ENCODE results near the gene RASA3. TPM values are rescaled to one million over a fixed set of nuclear protein-coding genes. Genes with fewer than 3 reads are reported as not detected.

RASA3 gene
- total RNA-seq, 1 donor from 2014 or later: 41.1 TPM

DNA sequence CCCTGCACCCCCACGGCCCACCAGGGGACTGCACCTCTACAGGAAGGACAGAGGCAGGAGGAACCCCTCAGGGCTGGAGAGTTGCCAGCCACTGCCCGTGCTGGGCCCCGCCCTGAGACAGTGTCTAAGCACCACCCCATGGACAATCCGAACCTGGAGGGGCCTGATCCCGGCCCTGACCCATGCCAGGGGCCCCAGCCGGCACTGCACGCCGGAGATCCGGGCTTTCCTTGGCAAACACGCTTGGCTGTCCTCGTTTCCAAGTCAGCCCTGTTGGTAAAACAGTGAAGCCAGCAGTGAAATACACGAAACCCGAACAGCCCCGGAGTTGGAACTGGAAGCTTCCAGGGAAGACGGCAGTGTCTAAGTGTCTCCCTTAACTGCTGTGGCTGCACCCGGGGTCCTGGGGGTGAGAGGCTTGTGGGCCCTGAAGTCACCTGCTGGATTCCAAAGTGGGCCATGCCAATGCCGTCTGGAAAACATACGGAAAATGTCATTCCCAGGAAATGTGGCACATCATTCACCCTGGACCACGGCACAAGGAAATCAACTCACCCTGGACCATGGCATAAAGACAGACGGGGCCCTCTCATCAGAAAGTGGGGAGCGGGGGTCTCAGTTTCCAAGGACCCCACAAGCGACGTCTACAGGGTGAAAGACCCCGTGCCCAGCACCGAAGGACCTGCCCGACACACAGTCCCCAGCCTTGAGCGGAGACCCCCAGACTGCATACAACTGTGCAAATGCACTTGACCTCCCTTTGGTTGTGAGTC, 30.9 kb downstream of the RASA3 start:
- Histone ChIP-seq H3K4me1 (ENCODE audit: insufficient read depth, low read length) (peaks cover 44% of the 10 kb centered on the region), H3K36me3 (ENCODE audit: insufficient read depth, low read length) (no peaks in the 10 kb centered on the region), H3K9ac (ENCODE audit: low read length) (no peak overlapping the region), H3K4me2 (ENCODE audit: low read length) (no peak overlapping the region), H3K27ac (ENCODE audit: low read depth, low read length) (peak overlapping the region; percentile 42), H2AFZ (ENCODE audit: low read depth, low read length) (no peak overlapping the region), H3K27me3 (ENCODE audit: insufficient read depth, low read length) (no peaks in the 10 kb centered on the region), H3K9me3 (ENCODE audit: insufficient read depth, low read depth, low read length) (no peaks in the 10 kb centered on the region), H4K20me1 (ENCODE audit: insufficient read depth, low read length) (peaks cover 79% of the 10 kb centered on the region), H3K4me3 (ENCODE audit: insufficient read depth, low read depth, low read length) (no peak overlapping the region), H3K79me2 (ENCODE audit: insufficient read depth, low read length) (peaks cover 88% of the 10 kb centered on the region)
- H3K36me3 Mint-ChIP-seq (ENCODE audit: low read depth, unreplicated experiment): peaks cover 3% of the 10 kb centered on the region
- peaks cover 2% of the 10 kb centered on the region for H3K9me3 Mint-ChIP-seq (ENCODE audit: unreplicated experiment)
- FAIRE-seq (no peak), DNase-seq (ENCODE audit: low read depth) (no peak)
- no peak overlapping the region for H3K4me3 Mint-ChIP-seq (ENCODE audit: unreplicated experiment)
- peaks cover 37% of the 10 kb centered on the region for H3K4me1 Mint-ChIP-seq (ENCODE audit: low read depth, unreplicated experiment)
- H3K27me3 Mint-ChIP-seq (ENCODE audit: low read depth, unreplicated experiment): no peaks in the 10 kb centered on the region
- TF ChIP-seq, protein P1, sequence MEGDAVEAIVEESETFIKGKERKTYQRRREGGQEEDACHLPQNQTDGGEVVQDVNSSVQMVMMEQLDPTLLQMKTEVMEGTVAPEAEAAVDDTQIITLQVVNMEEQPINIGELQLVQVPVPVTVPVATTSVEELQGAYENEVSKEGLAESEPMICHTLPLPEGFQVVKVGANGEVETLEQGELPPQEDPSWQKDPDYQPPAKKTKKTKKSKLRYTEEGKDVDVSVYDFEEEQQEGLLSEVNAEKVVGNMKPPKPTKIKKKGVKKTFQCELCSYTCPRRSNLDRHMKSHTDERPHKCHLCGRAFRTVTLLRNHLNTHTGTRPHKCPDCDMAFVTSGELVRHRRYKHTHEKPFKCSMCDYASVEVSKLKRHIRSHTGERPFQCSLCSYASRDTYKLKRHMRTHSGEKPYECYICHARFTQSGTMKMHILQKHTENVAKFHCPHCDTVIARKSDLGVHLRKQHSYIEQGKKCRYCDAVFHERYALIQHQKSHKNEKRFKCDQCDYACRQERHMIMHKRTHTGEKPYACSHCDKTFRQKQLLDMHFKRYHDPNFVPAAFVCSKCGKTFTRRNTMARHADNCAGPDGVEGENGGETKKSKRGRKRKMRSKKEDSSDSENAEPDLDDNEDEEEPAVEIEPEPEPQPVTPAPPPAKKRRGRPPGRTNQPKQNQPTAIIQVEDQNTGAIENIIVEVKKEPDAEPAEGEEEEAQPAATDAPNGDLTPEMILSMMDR (IDR thresholded peaks at IDR 0.05; ENCODE audit: insufficient read depth, low read depth, low read length): no peak
- no peak for TF ChIP-seq EZH2 (IDR thresholded peaks at IDR 0.05; ENCODE audit: insufficient read depth, low read length)
- H3K27ac Mint-ChIP-seq (ENCODE audit: unreplicated experiment): no peak overlapping the region

DNA sequence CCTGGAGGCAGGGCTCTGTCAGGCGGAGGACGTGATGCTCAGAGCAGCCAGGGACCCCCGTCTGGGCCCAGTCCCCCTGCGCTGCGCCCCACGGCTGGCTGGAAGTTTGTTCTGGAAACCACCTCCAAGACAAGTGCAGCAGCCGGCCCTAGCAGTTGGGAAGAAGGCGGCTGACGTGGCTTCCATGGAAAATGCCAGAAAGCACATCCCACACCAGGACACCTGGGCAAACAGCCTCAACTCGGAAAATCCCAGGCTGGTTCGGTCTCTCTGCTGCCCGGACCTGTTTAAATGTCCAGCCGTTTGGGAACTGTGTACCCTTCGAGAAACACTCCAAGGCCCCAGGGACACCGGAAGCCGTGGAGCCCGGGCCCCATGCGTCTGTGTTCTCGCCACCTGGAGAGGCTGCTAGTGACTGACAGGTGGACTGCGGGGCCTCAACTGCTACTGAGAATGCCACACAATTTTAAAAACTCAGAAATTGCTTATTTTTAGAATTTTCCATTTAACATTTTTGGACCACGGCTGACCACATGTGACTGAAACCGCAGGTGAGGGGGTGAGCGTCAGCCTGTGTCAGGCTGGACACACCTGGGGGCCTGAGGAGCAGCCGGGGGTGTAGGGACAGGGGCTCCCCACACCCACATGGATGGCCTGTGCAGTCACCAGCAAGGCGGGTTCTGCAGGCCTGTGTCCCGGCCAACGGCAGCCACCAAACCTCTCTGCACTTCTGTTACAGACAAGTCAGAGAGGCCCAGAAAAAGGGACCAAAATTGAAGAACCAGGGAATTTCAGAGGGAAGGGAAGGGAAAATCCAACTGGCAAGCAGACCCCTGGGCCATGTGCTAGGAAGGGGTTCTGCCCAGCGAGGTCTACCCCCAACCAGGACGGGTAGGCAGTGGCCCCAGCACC, 31.7 kb downstream of the RASA3 start:
- Mint-ChIP-seq H3K4me3 (ENCODE audit: unreplicated experiment) (no peak overlapping the region), H3K36me3 (ENCODE audit: low read depth, unreplicated experiment) (peaks cover 7% of the 10 kb centered on the region), H3K4me1 (ENCODE audit: low read depth, unreplicated experiment) (peaks cover 34% of the 10 kb centered on the region), H3K27me3 (ENCODE audit: low read depth, unreplicated experiment) (no peaks in the 10 kb centered on the region), H3K27ac (ENCODE audit: unreplicated experiment) (no peak overlapping the region), H3K9me3 (ENCODE audit: unreplicated experiment) (peaks cover under 1% of the 10 kb centered on the region)
- H3K4me3 ChIP-seq (ENCODE audit: insufficient read depth, low read depth, low read length): no peak overlapping the region
- H2AFZ ChIP-seq (ENCODE audit: low read depth, low read length): no peak overlapping the region
- no peak for FAIRE-seq
- DNase-seq (ENCODE audit: low read depth): no peak
- no peaks in the 10 kb centered on the region for H3K9me3 ChIP-seq (ENCODE audit: insufficient read depth, low read depth, low read length)
- peaks cover 44% of the 10 kb centered on the region for H3K4me1 ChIP-seq (ENCODE audit: insufficient read depth, low read length)
- peaks cover 79% of the 10 kb centered on the region for H4K20me1 ChIP-seq (ENCODE audit: insufficient read depth, low read length)
- no peak overlapping the region for H3K9ac ChIP-seq (ENCODE audit: low read length)
- H3K27me3 ChIP-seq (ENCODE audit: insufficient read depth, low read length): no peaks in the 10 kb centered on the region
- no peaks in the 10 kb centered on the region for H3K36me3 ChIP-seq (ENCODE audit: insufficient read depth, low read length)
- no peak overlapping the region for H3K4me2 ChIP-seq (ENCODE audit: low read length)
- H3K79me2 ChIP-seq (ENCODE audit: insufficient read depth, low read length): peaks cover 88% of the 10 kb centered on the region
- TF ChIP-seq EZH2 (IDR thresholded peaks at IDR 0.05; ENCODE audit: insufficient read depth, low read length): no peak
- TF ChIP-seq, protein P1 (IDR thresholded peaks at IDR 0.05; ENCODE audit: insufficient read depth, low read depth, low read length): no peak
- H3K27ac ChIP-seq (ENCODE audit: low read depth, low read length): peak overlapping the region; percentile 42

All from astrocyte (in vitro differentiated cells and primary cell).